Nephron (organoid): ENCODE data around the gene ZBTB26.
A peak's percentile ranks its signal among the peaks of the same experiment; 100 is the strongest.
"Not testable (repeated sequence)": the region's sequence is repeated elsewhere in the genome, so short reads cannot be mapped to it uniquely, and the experiment has no call there.

Source experiments
- H3K27ac Mint-ChIP-seq, 3 experiments: 2 replicates each; pipeline ENCODE4 v1.8.0; 2020; ENCODE audit warnings: mixed read lengths in 3 of 3, mild to moderate bottlenecking in 2 of 3, moderate library complexity in 1 of 3
- H3K27me3 Mint-ChIP-seq: 2 replicates; pipeline ENCODE4 v1.8.0; 2021; ENCODE audit warnings: low read depth, mild to moderate bottlenecking, moderate library complexity, mixed read lengths
- H3K36me3 Mint-ChIP-seq: 2 replicates; pipeline ENCODE4 v1.8.0; 2020; ENCODE audit warnings: low read depth, mixed read lengths
- H3K4me1 Mint-ChIP-seq: 2 replicates; pipeline ENCODE4 v1.8.0; 2020; ENCODE audit warnings: mixed read lengths
- H3K4me3 Mint-ChIP-seq, 3 experiments: 2 replicates each; pipeline ENCODE4 v1.8.0; 2020; ENCODE audit warnings: mild to moderate bottlenecking in 3 of 3, mixed read lengths in 3 of 3, moderate library complexity in 2 of 3
- H3K9me3 Mint-ChIP-seq: 2 replicates; pipeline ENCODE4 v1.8.0; 2020; ENCODE audit warnings: mixed read lengths
- TF ChIP-seq, protein P1 (sequence below), 3 experiments: fragments of 200-600 bp; sonication (generic); IDR thresholded peaks; one replicate each; pipeline ENCODE4 v1.5.0; 2021; ENCODE audit warnings: antibody characterized with exemption in 3 of 3; ENCODE audit not compliant: unreplicated experiment in 3 of 3

The ZBTB26 gene

DNA sequence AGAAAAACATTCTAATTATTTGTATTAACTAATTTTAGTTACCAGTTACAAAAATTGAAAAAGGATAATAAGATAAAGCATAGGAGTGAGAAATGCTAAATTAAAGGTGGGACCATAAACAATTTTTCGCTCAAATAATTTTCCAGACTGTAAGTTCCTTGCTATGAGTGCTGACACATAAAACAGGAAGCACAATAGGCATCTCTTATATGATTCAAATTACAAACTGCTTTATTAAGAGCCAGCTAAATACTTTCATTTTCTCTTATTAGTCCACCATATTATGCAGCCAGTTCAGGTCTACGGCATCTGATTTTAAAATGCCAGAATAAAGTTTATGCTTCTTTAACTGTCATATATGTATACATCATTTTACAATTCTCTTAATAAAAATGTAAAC lies 30.5 kb downstream of the ZBTB26 start:
- Mint-ChIP-seq H3K9me3 (no peaks in the 10 kb centered on the region), H3K27me3 (no peaks in the 10 kb centered on the region), H3K4me3 (peak overlapping the region in 1 of 3 experiments; percentile 63), H3K4me1 (peaks cover 41% of the 10 kb centered on the region), H3K27ac (no peak overlapping the region), H3K36me3 (peaks cover 12% of the 10 kb centered on the region)
- TF ChIP-seq, protein P1, sequence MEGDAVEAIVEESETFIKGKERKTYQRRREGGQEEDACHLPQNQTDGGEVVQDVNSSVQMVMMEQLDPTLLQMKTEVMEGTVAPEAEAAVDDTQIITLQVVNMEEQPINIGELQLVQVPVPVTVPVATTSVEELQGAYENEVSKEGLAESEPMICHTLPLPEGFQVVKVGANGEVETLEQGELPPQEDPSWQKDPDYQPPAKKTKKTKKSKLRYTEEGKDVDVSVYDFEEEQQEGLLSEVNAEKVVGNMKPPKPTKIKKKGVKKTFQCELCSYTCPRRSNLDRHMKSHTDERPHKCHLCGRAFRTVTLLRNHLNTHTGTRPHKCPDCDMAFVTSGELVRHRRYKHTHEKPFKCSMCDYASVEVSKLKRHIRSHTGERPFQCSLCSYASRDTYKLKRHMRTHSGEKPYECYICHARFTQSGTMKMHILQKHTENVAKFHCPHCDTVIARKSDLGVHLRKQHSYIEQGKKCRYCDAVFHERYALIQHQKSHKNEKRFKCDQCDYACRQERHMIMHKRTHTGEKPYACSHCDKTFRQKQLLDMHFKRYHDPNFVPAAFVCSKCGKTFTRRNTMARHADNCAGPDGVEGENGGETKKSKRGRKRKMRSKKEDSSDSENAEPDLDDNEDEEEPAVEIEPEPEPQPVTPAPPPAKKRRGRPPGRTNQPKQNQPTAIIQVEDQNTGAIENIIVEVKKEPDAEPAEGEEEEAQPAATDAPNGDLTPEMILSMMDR (IDR thresholded peaks at IDR 0.05; ENCODE audit: unreplicated experiment in 3 of 3) = no peak

DNA sequence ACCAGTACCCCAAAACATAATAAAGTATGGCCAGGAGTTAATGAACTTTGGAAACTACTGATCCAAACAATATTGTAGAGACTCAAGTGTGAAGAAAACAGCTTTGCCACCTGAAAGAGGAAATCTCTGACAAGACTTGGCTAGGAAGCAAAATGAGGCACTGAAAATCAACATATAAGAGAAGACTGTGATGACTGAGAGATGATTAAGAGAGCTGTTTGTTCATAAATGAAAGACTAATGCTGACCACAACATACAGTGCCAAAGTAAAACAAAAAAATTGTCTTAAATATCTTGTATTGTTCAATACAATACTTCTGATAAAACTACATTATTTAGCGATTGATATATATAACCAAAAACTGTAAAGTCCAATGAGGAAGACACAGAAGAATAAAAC lies 33.3 kb downstream of the ZBTB26 start:
- H3K4me3 Mint-ChIP-seq = no peak overlapping the region
- H3K27ac Mint-ChIP-seq = peak overlapping the region in 1 of 3 experiments; percentile 1

DNA sequence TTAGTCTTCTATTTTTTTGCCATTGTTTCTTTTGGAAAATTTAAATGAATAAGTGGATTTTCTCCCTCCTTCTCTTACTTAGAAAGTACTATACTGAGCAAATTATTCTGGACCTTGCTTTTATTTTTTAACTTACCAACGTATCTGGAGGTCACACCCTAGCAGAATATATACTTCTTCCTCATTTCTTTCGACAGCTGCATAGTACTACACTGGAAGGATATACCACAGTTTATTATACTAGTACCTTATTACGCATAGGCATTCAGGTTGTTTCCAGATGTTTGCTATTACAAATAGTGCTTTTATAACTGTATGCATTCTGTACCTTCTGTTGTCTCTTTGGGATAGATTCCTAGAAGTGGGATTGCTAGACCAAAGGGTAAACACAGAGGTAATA lies 42.8 kb downstream of the ZBTB26 start:
- TF ChIP-seq, protein P1 (IDR thresholded peaks at IDR 0.05; ENCODE audit: unreplicated experiment in 3 of 3) = no peak
- H3K36me3 Mint-ChIP-seq = peaks cover 59% of the 10 kb centered on the region
- H3K4me3 Mint-ChIP-seq = no peak overlapping the region
- H3K4me1 Mint-ChIP-seq = no peaks in the 10 kb centered on the region
- no peaks in the 10 kb centered on the region for H3K9me3 Mint-ChIP-seq
- H3K27me3 Mint-ChIP-seq = no peaks in the 10 kb centered on the region
- H3K27ac Mint-ChIP-seq = no peak overlapping the region

More for the DNA sequence above, 33.3 kb downstream of the ZBTB26 start:
- Mint-ChIP-seq H3K27me3 (no peaks in the 10 kb centered on the region), H3K36me3 (peaks cover 27% of the 10 kb centered on the region), H3K4me1 (peaks cover 23% of the 10 kb centered on the region), H3K9me3 (no peaks in the 10 kb centered on the region)
- TF ChIP-seq, protein P1 (IDR thresholded peaks at IDR 0.05; ENCODE audit: unreplicated experiment in 3 of 3) = no peak

DNA sequence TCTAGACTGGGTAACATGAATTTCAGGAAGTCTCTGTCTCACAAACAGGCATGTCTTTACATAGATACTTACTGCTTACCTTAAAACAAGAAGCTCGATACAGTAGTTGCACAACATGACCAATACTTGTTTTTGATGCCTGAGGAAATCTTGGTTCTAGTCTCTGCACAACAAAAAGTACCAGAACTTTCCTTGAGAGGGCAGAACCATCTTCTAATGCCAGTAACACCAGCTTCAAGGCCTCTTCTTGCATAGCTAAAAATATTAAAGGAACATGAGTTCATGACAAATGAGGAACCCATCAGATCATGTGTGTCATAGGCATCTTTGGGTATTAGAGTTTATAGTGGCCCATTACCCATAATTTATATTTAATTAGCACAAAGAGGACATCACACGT lies 48.2 kb downstream of the ZBTB26 start:
- Mint-ChIP-seq H3K27me3 (no peaks in the 10 kb centered on the region), H3K36me3 (peaks cover 48% of the 10 kb centered on the region), H3K4me1 (no peaks in the 10 kb centered on the region), H3K9me3 (no peaks in the 10 kb centered on the region), H3K4me3 (no peak overlapping the region), H3K27ac (no peak overlapping the region)
- TF ChIP-seq, protein P1 (IDR thresholded peaks at IDR 0.05; ENCODE audit: unreplicated experiment in 3 of 3) = no peak

DNA sequence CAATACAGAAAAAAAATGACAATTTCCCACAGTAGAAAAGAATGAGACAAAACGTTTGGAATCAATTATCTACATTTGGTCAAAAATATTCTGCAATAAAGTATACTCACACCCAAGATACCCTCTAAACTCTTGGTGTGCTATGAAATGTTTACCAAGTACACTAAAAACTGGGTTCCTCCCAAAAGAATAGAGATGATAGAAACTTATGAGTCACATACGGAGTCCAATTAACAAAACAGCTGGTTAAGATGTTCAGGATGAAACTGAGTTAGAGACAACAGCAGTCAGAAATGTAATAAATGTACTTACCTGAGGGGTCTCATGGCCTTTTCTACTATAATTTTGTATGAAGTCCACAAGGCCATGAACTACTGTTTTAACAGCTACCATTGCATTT lies 51.9 kb downstream of the ZBTB26 start:
- no peak overlapping the region for H3K4me3 Mint-ChIP-seq
- H3K4me1 Mint-ChIP-seq = no peaks in the 10 kb centered on the region
- no peaks in the 10 kb centered on the region for H3K27me3 Mint-ChIP-seq
- H3K36me3 Mint-ChIP-seq = peaks cover 69% of the 10 kb centered on the region
- TF ChIP-seq, protein P1 (IDR thresholded peaks at IDR 0.05; ENCODE audit: unreplicated experiment in 3 of 3) = no peak
- no peaks in the 10 kb centered on the region for H3K9me3 Mint-ChIP-seq
- H3K27ac Mint-ChIP-seq = no peak overlapping the region

DNA sequence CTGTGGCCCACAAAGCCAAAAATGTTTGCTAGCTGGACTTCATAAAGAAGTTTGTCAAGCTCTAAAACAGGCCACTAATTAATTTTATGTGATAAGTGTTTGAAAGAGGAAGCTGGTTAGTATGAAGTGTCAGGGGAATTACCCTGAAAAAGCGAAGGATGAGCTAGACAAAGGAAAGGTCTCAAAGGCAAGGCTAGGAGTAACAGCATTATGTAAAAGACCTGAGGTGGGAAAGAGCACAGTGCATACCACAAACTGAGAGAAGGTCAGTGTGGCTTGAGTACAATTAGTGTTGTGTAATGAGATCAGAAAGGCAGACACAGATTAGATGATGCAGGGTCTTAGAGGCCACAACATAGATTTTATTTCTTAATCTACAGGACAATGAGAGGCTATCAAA lies 55.8 kb downstream of the ZBTB26 start:
- TF ChIP-seq, protein P1 (IDR thresholded peaks at IDR 0.05; ENCODE audit: unreplicated experiment in 3 of 3) = no peak
- H3K27me3 Mint-ChIP-seq = no peaks in the 10 kb centered on the region
- no peak overlapping the region for H3K27ac Mint-ChIP-seq
- H3K4me1 Mint-ChIP-seq = no peaks in the 10 kb centered on the region
- H3K36me3 Mint-ChIP-seq = peaks cover 79% of the 10 kb centered on the region
- no peak overlapping the region for H3K4me3 Mint-ChIP-seq
- no peaks in the 10 kb centered on the region for H3K9me3 Mint-ChIP-seq

DNA sequence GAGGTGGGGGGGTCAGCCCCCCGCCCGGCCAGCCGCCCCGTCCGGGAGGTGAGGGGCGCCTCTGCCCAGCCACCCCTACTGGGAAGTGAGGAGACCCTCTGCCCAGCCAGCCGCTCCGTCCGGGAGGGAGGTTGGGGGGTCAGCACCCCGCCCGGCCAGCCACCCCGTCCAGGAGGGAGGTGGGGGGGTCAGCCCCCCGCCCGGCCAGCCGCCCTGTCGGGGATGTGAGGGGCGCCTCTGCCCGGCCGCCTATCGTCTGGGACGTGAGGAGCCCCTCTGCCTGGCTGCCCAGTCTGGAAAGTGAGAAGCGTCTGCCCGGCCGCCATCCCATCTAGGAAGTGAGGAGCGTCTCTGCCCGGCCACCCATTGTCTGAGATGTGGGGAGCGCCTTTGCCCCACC lies 64.0 kb downstream of the ZBTB26 start:
- not testable (repeated sequence) for H3K27me3 Mint-ChIP-seq, H3K9me3 Mint-ChIP-seq, H3K27ac Mint-ChIP-seq, H3K4me1 Mint-ChIP-seq, H3K4me3 Mint-ChIP-seq
- H3K36me3 Mint-ChIP-seq = peaks cover 75% of the 10 kb centered on the region
